Activated CD8-positive, alpha-beta memory T cell treated with anti-CD3 and anti-CD28 coated beads for 36 hours (primary cell): ENCODE measurements around the gene TLCD3B. TPM values are rescaled to one million over a fixed set of nuclear protein-coding genes. Genes with fewer than 3 reads are reported as not detected.

Source experiments
- CTCF ChIA-PET: fragments of 350-600 bp; sonication (Branson Sonifier 250); formaldehyde crosslinking; loops from one replicate; lab custom pipeline; 2021; ENCODE audit warnings: antibody characterized with exemption; lab: Charles Lee
- POLR2A ChIA-PET: fragments of 350-600 bp; sonication (Branson Sonifier 250); formaldehyde crosslinking; loops from one replicate; lab custom pipeline; 2021; ENCODE audit warnings: antibody characterized with exemption; lab: Charles Lee
- total RNA-seq, 2 experiments: library from RNA; stranded (reverse); gene quantifications; one replicate each; pipeline ENCODE4 v1.2.3, GENCODE V29; 2021

Gene TLCD3B
- total RNA-seq, 2 experiments from 2014 or later = 1.1 to 1.4 TPM

DNA sequence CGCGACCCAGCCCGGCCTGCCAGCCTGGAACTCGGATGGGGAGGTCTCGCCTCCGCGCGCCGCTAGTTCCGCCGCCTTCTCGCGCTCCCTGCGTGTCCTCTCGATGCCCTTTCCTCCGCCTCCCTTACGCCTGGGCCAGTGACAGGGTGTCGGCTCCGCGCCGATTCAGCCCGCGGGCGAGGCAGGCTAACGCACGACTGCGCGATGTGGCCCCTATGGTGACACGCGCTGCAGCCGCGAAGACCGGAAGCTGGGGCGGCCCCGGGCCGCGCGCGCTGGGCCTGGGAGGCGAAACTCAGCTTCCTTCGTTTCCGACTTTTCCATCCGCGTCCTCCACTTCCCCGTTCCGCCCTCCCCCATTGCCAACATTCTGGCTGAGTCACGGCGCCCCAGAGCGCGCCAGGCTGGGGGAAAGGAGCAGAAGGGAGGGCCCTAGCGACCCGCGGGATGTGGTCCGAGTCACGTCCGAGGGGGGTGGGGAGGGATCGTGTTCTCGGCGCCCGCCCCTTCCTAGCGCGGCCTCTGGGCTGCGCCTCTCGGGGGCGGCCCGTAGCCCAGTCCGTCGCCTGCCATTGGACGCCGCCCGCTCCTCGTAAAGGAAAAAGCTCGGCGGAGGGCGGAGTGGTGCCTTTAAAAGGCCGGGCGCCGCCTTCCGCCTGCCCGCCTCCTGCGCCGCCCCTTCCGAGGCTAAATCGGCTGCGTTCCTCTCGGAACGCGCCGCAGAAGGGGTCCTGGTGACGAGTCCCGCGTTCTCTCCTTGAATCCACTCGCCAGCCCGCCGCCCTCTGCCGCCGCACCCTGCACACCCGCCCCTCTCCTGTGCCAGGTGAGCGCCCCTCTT, 34.3 kb upstream of the TLCD3B start, which contains the start of gene ALDOA:
ALDOA (plus strand) TSS at position 659 of the 841 bp plus-strand sequence. CDS start 1,138 bp downstream, outside the sequence.
- CTCF ChIA-PET = interaction anchor here (0.7 to 2.3 kb wide), 5 partner anchors 10 to 122 kb away, joined by 3 to 9 read pairs (median 3); partner anchors contain the start of gene TBX6
- POLR2A ChIA-PET = interaction anchor here (0.5 to 3.2 kb wide), 13 partner anchors 10 to 258 kb away, joined by 3 to 28 read pairs (median 4); partner anchors contain the start of genes ASPHD1, PPP4C, TAOK2 and TBX6

DNA sequence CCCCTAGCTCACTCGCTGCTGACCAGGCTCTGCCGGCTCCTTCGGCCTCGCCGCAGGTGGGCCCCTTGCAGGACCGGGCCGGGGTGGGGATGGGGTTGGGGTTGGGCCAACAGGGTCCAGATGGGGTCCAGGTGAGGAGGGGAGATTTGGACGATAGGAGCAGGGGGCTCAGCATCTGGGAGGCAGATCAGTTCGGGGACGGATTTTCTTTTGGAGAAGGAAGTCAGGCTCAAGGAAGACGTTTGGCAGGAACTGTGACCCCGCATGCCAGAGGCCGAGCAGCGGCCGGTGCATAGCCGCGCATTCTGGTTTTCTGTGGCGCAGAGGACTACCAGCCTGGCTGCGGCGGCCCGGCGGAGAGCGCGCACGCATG, 33.6 kb upstream of the TLCD3B start:
- ChIA-PET POLR2A (interaction anchor here (0.5 to 3.2 kb wide), 9 partner anchors 9 to 305 kb away, joined by 4 to 28 read pairs (median 5); partner anchors contain the start of genes PPP4C, TAOK2 and TBX6), CTCF (interaction anchor here (0.6 to 2.3 kb wide), 4 partner anchors 9 to 123 kb away, joined by 3 to 9 read pairs (median 4); partner anchors contain the start of gene TBX6)

DNA sequence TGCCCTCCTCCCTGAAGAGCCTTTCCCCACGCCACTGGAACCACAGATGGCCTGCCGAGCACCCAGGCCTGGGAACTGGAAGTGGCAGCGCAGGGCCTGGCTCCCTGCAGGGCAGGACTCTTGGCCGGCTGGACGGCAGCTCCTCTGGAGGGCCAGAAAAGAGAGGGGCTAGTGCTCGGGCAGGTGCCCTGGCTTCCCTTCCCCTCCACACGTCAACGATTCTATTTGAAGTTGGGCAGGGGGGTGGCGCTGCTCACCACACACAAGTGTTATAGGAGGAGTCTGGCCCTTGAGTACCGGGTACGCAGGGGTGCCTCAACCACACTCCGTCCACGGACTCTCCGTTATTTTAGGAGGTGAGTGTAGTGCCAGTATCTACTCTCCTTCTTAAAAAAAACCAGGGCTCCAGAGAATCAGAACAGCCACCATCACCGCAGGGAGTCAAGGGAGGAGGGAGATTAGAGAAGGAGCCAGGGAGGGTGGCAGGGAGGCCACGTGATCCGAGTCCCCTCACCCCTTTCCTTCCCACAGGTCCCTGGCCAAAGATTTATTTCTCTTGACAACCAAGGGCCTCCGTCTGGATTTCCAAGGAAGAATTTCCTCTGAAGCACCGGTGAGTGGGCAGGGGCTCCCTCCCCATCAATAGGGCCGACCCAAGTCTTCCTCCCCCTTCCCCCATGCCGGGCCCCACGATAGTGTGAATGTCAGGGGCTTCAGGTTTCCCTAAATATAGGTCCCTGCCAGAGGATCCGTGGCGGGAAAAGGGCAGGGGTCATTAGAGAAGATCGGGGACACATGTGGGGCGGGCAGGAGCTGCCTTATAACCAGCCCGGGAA, 33.0 kb upstream of the TLCD3B start:
- ChIA-PET CTCF (interaction anchor here (0.6 to 2.3 kb wide), 8 partner anchors 9 to 363 kb away, joined by 3 to 9 read pairs (median 3); partner anchors contain the start of genes PPP4C and TBX6), POLR2A (interaction anchor here (0.6 to 3.2 kb wide), 7 partner anchors 11 to 306 kb away, joined by 3 to 28 read pairs (median 4); partner anchors contain the start of genes PAGR1, PPP4C and TBX6)

DNA sequence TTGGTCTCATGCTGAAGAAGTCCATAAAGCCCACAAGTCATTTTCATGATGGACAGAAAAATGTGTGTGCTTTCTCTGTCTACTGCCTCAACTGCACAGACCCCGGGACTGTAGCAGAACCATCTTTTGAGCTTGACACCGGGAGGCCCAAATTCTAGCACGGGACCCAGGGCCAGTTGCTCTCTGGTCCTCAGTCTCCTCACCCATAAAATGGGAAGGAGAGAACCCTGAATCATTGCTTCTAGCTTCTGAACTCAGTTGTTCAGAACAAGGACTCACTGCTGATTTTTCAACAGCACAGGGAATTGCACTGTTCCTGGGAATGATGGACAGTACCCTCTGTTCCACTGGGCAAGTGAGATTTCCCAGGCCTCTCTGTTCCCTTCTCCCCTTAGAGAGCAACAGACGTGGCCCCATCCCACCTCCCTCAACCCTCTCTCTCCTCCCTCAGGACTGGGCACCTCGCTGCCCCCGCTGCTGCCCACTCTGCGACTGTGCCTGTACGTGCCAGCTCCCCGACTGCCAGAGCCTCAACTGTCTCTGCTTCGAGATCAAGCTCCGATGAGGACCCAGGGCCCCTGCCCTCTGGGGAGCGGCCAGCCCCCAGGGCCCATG, 32.3 kb upstream of the TLCD3B start:
- POLR2A ChIA-PET = interaction anchor here (1.2 to 1.6 kb wide), 3 partner anchors 10 to 247 kb away, joined by 3 to 4 read pairs (median 3); partner anchors contain the start of genes PAGR1 and TBX6
- CTCF ChIA-PET = interaction anchor here (0.6 to 1.3 kb wide), 5 partner anchors 8 to 362 kb away, joined by 3 to 4 read pairs (median 3); partner anchors contain the start of genes PPP4C and TBX6

DNA sequence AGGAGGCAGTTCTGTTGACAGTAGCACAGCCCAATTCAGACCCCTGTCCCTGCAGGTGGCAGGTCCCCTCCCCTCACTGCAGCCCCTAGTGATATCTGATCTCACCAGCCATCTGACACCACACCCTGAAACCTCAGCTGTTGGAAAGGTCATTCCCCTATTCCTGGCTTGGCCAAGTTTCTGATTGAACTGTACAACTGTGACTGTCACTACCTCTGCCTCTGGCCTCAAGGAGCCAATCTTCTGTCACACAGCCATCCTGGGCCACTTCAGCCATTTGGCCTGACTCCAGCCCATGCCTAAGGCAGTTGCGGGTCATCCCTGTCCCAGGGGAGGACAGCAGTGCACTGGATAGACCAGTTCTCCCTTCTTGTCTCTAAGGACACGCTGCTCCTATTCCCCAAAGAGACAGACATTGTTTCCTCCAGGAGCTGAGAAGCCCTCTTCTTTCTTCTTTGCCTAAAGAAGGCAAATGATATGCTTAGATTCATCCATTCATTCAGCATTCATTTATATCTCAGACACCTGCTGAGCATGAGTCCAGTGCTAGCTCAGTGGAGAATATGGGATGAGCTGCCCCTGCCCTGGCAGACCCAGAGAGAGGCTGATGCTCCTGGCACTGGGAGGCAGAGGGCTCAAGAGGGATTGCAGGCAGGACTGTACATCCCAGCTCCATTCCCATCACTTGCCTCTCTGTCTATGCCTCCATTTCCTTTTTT, 29.9 kb upstream of the TLCD3B start:
- POLR2A ChIA-PET = no interaction called here
- CTCF ChIA-PET = no interaction called here

DNA sequence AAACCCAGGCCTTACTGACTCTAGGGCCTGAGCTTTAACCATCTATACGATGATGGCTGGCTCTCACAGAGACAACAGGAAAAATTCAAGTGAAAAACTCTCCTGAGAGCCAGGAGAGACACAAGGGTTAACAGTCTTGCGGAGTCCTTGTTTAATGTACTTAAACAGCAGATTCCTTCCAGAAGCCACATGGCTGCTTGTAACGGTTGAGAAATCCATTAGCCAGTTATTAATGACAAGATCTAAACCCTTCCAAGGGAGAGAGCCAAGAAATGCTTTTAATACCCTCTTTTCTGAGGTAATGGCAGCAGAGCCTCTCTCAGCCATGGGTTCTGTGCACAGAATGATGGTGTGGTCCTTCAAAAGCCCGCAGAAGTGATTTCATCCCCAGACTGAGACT, 29.3 kb upstream of the TLCD3B start:
- ChIA-PET CTCF (no interaction called here), POLR2A (interaction anchor here (0.8 kb wide), 1 partner anchor 11 kb away, joined by 5 read pairs; no protein-coding TSS in a partner anchor)

DNA sequence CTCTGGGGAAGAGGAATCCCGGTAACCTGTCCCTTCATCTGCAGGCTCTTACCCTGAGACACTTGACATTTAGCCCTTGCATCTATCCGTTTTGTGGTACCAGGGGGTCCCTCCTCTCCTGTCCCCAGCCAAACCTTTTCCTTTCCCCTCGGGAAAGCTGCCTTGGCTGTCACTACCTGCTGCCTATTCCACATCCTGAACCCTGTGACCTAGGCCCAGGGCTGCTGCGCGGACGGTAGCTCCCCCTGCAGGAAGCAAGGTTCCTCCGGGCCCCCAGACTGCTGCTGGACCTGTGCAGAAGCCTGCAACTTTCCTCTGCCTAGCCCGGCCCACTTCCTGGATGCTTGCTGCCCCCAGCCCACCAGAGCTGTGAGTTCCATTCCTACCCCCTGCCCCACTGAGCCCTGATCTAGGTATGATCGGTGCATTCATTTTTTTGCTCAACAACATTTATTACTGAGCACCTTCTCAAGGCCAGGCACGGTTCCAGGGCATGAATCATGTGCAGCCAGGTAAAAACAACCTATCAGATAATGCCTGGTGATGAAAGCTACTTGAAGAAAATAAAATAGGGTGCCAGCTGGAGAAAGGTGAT, 24.0 kb upstream of the TLCD3B start:
- ChIA-PET POLR2A (interaction anchor here (2.1 kb wide), 1 partner anchor 10 kb away, joined by 9 read pairs; the partner anchor contains the start of gene ALDOA), CTCF (interaction anchor here (0.6 to 2.2 kb wide), 10 partner anchors 8 to 375 kb away, joined by 3 to 7 read pairs (median 3); partner anchors contain the start of gene DCTPP1)

DNA sequence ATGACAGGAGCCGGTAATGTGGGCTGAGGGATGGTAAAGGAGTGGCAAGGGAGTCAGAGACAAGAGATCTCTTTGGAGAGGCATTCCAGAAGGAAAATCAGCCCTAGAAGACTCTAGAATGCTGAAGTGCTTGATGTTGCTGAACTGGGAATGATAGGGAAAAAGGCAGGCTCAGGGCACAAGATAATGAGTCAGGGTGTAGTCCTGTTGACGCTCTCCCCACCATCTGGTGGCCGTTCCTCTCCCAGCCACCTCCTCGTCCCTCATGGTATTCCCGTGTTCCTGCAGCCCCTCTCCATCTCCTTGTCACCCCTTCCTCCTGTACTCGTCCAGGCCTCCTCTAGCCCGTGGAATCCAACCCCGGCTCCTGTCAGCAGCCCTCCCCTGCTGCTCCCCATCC, 23.4 kb upstream of the TLCD3B start:
- CTCF ChIA-PET = interaction anchor here (0.6 to 2.2 kb wide), 6 partner anchors 9 to 58 kb away, joined by 3 to 7 read pairs (median 4); no protein-coding TSS in a partner anchor
- POLR2A ChIA-PET = interaction anchor here (1.9 to 2.1 kb wide), 1 partner anchor 11 kb away, joined by 4 to 9 read pairs; the partner anchor contains the start of gene ALDOA

DNA sequence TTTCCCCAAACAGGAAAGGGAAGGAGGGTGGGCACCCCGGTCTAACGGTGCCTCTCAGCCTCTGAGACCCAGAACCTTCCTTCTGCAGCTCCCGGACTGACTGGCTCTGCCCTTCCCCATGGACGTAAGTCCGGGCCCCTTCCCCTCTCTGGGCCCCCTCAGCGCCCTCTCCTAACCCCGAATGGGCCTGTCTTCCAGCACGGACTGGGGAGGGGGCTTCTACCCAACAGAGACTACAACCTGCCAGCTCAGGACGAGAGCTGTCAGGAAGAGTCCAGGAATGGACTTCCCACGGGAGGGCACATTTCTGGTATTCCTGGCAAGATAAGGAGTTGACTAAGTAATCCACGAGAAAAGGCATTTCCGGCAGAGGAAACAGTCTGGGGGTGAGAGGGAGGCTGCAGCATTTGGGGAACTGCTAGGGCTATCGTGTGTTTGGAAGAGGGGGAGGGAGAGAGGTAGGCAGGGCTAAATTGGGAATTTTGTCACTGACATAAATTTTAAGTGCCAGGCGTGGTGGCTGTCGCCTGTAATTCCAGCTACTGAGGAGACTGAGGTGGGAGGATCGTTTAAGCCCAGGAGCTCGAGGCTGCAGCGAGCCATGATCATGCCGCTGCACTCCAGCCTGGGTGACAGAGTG, 22.4 kb upstream of the TLCD3B start:
- ChIA-PET POLR2A (interaction anchor here (1.1 to 1.9 kb wide), 3 partner anchors 10 to 38 kb away, joined by 3 to 4 read pairs (median 3); partner anchors contain the start of genes ALDOA and TBX6), CTCF (interaction anchor here (0.9 to 1.6 kb wide), 6 partner anchors 13 to 363 kb away, joined by 3 to 9 read pairs (median 4); partner anchors contain the start of genes ALDOA, TBX6 and TLCD3B)

DNA sequence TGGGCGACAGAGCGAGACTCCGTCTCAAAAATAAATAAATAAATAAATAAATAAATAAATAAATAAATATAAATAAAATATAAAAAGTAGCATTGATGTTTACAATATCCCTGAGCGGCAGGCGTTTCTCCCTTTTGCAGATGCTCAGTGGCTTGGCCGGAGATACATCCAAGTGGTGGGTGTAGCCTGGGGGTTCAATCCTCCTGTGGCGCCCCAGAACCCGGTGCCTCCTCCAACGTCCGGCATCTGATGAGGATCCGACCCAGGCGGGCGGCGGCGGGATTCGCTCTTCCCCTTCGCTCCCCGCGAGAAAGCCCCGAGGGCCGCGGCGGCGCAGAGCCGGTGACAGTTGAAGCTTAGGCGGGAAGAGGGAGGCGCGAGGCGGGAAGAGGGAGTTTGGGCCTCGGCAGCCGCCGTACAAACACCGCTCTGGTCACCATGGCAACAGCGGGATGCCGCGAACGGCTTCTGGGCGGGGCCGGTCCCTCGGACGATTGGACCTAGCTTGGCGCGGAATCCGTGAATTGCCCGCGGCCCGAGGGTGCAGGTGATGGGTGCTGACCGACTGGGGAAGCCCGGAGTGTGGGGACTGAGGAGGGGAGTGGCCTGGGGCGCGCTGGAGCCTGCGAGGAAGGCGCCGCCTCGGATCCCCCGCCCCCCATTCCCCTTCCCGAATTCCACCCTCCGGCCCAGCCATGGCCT, 21.8 kb upstream of the TLCD3B start:
- CTCF ChIA-PET = interaction anchor here (1.1 to 1.6 kb wide), 4 partner anchors 13 to 39 kb away, joined by 3 to 9 read pairs (median 5); partner anchors contain the start of genes ALDOA, TBX6 and TLCD3B
- POLR2A ChIA-PET = interaction anchor here (1.1 to 1.9 kb wide), 3 partner anchors 11 to 39 kb away, joined by 3 to 4 read pairs (median 3); partner anchors contain the start of genes ALDOA and TBX6

DNA sequence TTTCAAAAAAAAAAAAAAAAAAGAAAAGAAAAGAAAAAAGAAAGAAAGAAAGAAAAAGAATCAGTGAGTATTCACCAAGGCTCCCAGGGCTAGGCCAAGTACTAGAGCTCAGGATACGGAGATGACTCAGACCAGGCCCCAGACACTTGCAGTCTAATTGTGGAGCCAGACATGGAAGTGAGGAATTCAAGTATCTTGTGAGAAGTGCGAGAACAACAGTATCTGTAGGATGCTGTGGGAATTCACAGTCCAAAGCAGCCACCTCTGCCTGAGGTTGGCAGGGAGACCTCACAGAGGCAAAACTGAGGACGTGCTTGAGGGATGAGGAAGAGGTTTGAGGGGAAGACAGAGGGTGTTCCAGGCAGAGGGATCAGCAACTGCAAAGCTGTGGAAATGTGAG, 20.4 kb upstream of the TLCD3B start:
- CTCF ChIA-PET = interaction anchor here (0.6 kb wide), 2 partner anchors 36 to 125 kb away, joined by 3 read pairs; no protein-coding TSS in a partner anchor
- POLR2A ChIA-PET = interaction anchor here (0.6 kb wide), 3 partner anchors 19 to 247 kb away, joined by 3 to 5 read pairs (median 3); no protein-coding TSS in a partner anchor

DNA sequence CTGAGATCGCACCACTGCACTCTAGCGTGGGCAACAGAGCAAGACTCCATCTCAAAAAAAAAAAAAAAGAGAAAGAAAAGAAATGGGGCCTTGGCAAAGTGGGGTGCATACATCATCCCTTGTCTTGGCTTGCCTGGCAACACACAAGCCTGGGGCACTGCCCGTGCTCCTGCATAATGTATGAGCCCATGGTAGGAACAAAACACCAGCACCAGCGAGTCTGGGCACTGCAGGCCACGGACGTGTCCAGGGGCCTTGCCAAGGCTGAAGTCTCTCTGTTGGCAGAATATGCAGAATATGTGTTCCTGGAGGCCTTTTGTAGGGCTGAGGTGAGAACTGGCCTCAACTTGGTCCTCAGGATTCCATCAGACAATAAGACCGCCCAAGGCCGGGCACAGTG, 18.8 kb upstream of the TLCD3B start:
- POLR2A ChIA-PET = interaction anchor here (0.9 kb wide), 1 partner anchor 10 kb away, joined by 5 read pairs; no protein-coding TSS in a partner anchor

DNA sequence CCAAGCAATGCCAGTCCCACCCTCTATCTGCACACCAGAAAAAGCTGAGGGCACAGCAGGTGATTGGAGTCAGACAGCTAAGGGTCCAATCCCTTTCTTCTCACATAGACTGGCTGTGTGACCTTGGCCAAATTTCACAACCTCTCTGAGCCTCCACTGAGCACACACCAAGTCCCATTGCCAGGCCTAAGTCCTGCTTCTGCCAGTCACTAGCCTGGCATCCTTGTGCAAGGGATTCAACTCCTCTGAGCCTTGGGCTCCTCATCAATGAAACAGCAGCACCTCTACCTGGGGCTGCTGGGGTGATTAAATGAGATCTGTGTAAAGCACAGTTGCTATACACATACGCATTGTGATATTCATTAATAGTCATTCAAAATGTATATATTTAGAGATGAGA, 15.5 kb upstream of the TLCD3B start:
- CTCF ChIA-PET = interaction anchor here (0.6 kb wide), 1 partner anchor 114 kb away, joined by 3 read pairs; no protein-coding TSS in a partner anchor
- POLR2A ChIA-PET = no interaction called here

More for the DNA sequence above, 18.8 kb upstream of the TLCD3B start:
- CTCF ChIA-PET = interaction anchor here (2.1 kb wide), 1 partner anchor 18 kb away, joined by 4 read pairs; no protein-coding TSS in a partner anchor

DNA sequence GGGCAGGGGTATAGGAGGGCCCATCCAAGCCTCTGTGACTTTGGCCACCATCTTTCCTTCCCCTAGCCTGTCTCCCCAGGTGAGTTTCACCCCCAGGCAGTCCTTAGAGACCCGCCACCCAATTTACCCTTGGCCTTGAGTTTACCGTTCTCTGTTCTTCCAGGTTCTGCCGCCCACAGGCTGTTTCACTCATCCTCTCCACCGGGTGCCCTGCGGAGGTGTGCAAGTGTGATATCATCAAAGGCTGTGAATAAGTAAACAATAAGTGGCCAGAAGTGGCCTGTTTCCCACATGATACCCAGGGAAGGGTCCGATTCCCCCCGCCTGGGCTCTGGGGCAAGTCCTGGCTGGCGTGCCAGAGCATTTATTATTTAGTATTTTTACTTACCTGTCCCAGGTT, 15.1 kb upstream of the TLCD3B start:
- ChIA-PET CTCF (interaction anchor here (0.6 kb wide), 1 partner anchor 114 kb away, joined by 3 read pairs; no protein-coding TSS in a partner anchor), POLR2A (no interaction called here)

DNA sequence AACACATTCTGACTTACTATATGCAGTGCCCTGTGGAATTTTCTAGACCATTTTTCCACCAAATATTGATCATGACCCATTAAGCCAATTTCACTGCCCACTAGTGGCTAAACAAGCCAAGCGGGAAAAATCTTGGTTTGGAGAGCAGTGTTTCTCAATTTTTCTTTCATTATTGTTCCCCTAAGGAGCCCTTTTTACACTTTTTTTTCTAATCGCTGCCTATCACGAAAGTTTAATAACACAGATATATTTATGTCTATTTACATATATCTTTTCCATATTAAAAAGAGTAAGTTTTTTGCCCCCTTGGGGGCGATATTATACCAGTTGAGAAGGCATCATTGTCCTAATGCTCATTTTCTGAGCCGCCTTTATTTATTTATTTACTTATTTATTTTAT, 10.8 kb upstream of the TLCD3B start:
- ChIA-PET POLR2A (interaction anchor here (0.9 kb wide), 1 partner anchor 50 kb away, joined by 5 read pairs; the partner anchor contains the start of gene TBX6), CTCF (interaction anchor here (0.7 to 2.0 kb wide), 4 partner anchors 10 to 388 kb away, joined by 3 to 8 read pairs (median 5); partner anchors contain the start of genes DCTPP1 and TBX6)
